Pericardium fibroblast (primary cell): ENCODE data around the gene ALOX5. TPM values are rescaled to one million over a fixed set of nuclear protein-coding genes. Genes with fewer than 3 reads are reported as not detected.

Experiments used
- total RNA-seq: library from RNA; depleted of rRNA; stranded (reverse); fragments of >200 nt; gene quantifications from 2 replicates; pipeline ENCODE4 v1.2.3, GENCODE V29; 2015

Gene ALOX5
- total RNA-seq, result not detected in 2 replicates

DNA sequence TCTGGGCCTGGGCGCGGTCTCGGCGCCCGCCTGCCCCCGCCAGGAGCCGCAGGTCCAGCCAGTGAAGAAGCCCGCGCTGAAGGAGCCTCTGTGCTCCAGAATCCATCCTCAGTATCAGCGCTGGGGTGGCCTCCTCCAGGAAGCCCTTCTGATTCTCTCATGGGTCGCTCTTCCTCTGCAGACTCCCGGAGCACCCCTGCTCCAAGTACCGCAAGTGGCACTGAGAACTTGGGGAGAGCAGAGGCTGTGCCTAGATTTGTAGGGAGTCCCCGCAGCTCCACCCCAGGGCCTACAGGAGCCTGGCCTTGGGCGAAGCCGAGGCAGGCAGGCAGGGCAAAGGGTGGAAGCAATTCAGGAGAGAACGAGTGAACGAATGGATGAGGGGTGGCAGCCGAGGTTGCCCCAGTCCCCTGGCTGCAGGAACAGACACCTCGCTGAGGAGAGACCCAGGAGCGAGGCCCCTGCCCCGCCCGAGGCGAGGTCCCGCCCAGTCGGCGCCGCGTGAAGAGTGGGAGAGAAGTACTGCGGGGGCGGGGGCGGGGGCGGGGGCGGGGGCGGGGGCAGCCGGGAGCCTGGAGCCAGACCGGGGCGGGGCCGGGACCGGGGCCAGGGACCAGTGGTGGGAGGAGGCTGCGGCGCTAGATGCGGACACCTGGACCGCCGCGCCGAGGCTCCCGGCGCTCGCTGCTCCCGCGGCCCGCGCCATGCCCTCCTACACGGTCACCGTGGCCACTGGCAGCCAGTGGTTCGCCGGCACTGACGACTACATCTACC, at the start of gene ALOX5:
TSS of gene ALOX5 (plus strand) at position 641 of the 774 bp plus-strand sequence. CDS start at position 705, 64 bp downstream.

Other genes with a start within 250 kb of the ALOX5 start
- not detected in 2 replicates for gene OR13A1, start 58.6 kb upstream of the ALOX5 start, total RNA-seq